CD1c-positive myeloid dendritic cell (primary cell): ENCODE data around the gene SERINC2.
"Not testable (repeated sequence)": the region's sequence is repeated elsewhere in the genome, so short reads cannot be mapped to it uniquely, and the experiment has no call there.

Source experiments
- DNase-seq: peaks from one replicate; pipeline ENCODE4 v3.0.0-alpha.2; 2016; ENCODE audit errors: extremely low spot score

The SERINC2 gene

GRCh38 chr1:31471452-31472313 lies 58.7 kb downstream of the SERINC2 start:
- DNase-seq: not testable (repeated sequence)

- peak; percentile 32 for DNase-seq
Observed at GRCh38 chr1:31472314-31472651, 59.3 kb downstream of the SERINC2 start.

GRCh38 chr1:31472673-31473072 lies 59.7 kb downstream of the SERINC2 start:
- not testable (repeated sequence) for DNase-seq

GRCh38 chr1:31473508-31473907 lies 60.5 kb downstream of the SERINC2 start:
- DNase-seq: not testable (repeated sequence)

- not testable (repeated sequence) for DNase-seq
Observed at GRCh38 chr1:31474567-31474966, 61.6 kb downstream of the SERINC2 start.

- DNase-seq: no peak
Observed at GRCh38 chr1:31476891-31477846, 64.2 kb downstream of the SERINC2 start.

GRCh38 chr1:31478167-31478566 lies 65.2 kb downstream of the SERINC2 start:
- DNase-seq: no peak

GRCh38 chr1:31479811-31480210 lies 66.8 kb downstream of the SERINC2 start:
- DNase-seq: peak; percentile 29

- DNase-seq: not testable (repeated sequence)
Observed at GRCh38 chr1:31480426-31480825, 67.4 kb downstream of the SERINC2 start.

GRCh38 chr1:31482482-31483011 lies 69.5 kb downstream of the SERINC2 start:
- DNase-seq: peak; percentile 12

- DNase-seq: peak; percentile 96
Observed at GRCh38 chr1:31483012-31483946, 70.3 kb downstream of the SERINC2 start.
